HFFc6 (cell line): ENCODE measurements around the gene RBKS. TPM values are rescaled to one million over a fixed set of nuclear protein-coding genes. Genes with fewer than 3 reads are reported as not detected.
"Not testable (repeated sequence)": the region's sequence is repeated elsewhere in the genome, so short reads cannot be mapped to it uniquely, and the experiment has no call there.

Source experiments
- DNase-seq: peaks from one replicate; pipeline ENCODE4 v3.0.0-alpha.2; 2018
- H3K27ac Mint-ChIP-seq: 2 replicates; pipeline ENCODE4 v1.8.0; 2020; ENCODE audit warnings: mild to moderate bottlenecking, mixed read lengths
- H3K27me3 Mint-ChIP-seq: 2 replicates; pipeline ENCODE4 v1.8.0; 2021; ENCODE audit warnings: mild to moderate bottlenecking, moderate library complexity, mixed read lengths; ENCODE audit not compliant: insufficient read depth
- H3K36me3 Mint-ChIP-seq: 2 replicates; pipeline ENCODE4 v1.8.0; 2021; ENCODE audit warnings: low read depth, mixed read lengths
- H3K4me1 Mint-ChIP-seq: 2 replicates; pipeline ENCODE4 v1.8.0; 2020; ENCODE audit warnings: low read depth, mixed read lengths
- H3K4me3 Mint-ChIP-seq: 2 replicates; pipeline ENCODE4 v1.8.0; 2020; ENCODE audit warnings: mild to moderate bottlenecking, moderate library complexity, mixed read lengths
- H3K9me3 Mint-ChIP-seq: 2 replicates; pipeline ENCODE4 v1.8.0; 2020; ENCODE audit warnings: mild to moderate bottlenecking, mixed read lengths
- CTCF ChIP-seq: fragments of 200-600 bp; sonication (generic); IDR thresholded peaks from 2 replicates; pipeline ENCODE4 v1.5.0; 2021; ENCODE audit warnings: antibody characterized with exemption, mild to moderate bottlenecking
- total RNA-seq, 6 experiments: library from RNA; stranded (reverse); fragmentation: NEBNext Ultra II Directional; extraction: Animal tissue kit (Norgen Biotek cat#: 25700); gene quantifications; 2 replicates in 1 of 6; 3 replicates in 5 of 6; pipeline ENCODE4 v1.2.3, GENCODE V29; 2021

The RBKS gene
- total RNA-seq, 6 experiments from 2014 or later: 1.8 to 3.1 (median 2.7) TPM

- peaks cover 16% of the 10 kb centered on the region for H3K9me3 Mint-ChIP-seq
- peak overlapping the region; percentile 3; the same call in 1 of the 2 replicates for H3K4me3 Mint-ChIP-seq
- DNase-seq: no peak
- H3K4me1 Mint-ChIP-seq: peaks cover 75% of the 10 kb centered on the region
- peaks cover 2% of the 10 kb centered on the region; the same call in 1 of the 2 replicates for H3K27me3 Mint-ChIP-seq
- peak overlapping the region; percentile 80 for H3K27ac Mint-ChIP-seq
- peaks cover 27% of the 10 kb centered on the region for H3K36me3 Mint-ChIP-seq
- no peak for TF ChIP-seq CTCF
Measured at GRCh38 chr2:27885234-27885633, 5.0 kb downstream of the RBKS start.

GRCh38 chr2:27884601-27885000 lies 5.6 kb downstream of the RBKS start:
- Mint-ChIP-seq H3K27ac (peak overlapping the region; percentile 80), H3K36me3 (peaks cover 30% of the 10 kb centered on the region), H3K9me3 (peaks cover 22% of the 10 kb centered on the region), H3K4me1 (peaks cover 70% of the 10 kb centered on the region), H3K27me3 (no peaks in the 10 kb centered on the region), H3K4me3 (no peak overlapping the region)
- TF ChIP-seq CTCF: no peak
- DNase-seq: no peak

- not testable (repeated sequence) for H3K4me3 Mint-ChIP-seq, H3K27ac Mint-ChIP-seq, H3K27me3 Mint-ChIP-seq, DNase-seq
- Mint-ChIP-seq H3K4me1 (peaks cover 49% of the 10 kb centered on the region), H3K36me3 (peaks cover 37% of the 10 kb centered on the region), H3K9me3 (peaks cover 32% of the 10 kb centered on the region)
Measured at GRCh38 chr2:27882584-27882922, 7.6 kb downstream of the RBKS start.

- peaks cover 32% of the 10 kb centered on the region for H3K9me3 Mint-ChIP-seq
- DNase-seq: peak; percentile 24
- H3K4me1 Mint-ChIP-seq: peaks cover 44% of the 10 kb centered on the region
- not testable (repeated sequence) for H3K27ac Mint-ChIP-seq, H3K27me3 Mint-ChIP-seq, H3K4me3 Mint-ChIP-seq
- peaks cover 42% of the 10 kb centered on the region for H3K36me3 Mint-ChIP-seq
Measured at GRCh38 chr2:27881815-27882583, 8.2 kb downstream of the RBKS start.

GRCh38 chr2:27878825-27879224 lies 11.4 kb downstream of the RBKS start:
- Mint-ChIP-seq H3K4me3 (no peak overlapping the region), H3K27ac (no peak overlapping the region), H3K27me3 (no peaks in the 10 kb centered on the region), H3K9me3 (peaks cover 42% of the 10 kb centered on the region), H3K36me3 (peaks cover 49% of the 10 kb centered on the region), H3K4me1 (peaks cover 19% of the 10 kb centered on the region)
- no peak for DNase-seq
- TF ChIP-seq CTCF: no peak

GRCh38 chr2:27875089-27875881 lies 14.9 kb downstream of the RBKS start:
- Mint-ChIP-seq H3K4me1 (peaks cover 9% of the 10 kb centered on the region), H3K27ac (no peak overlapping the region), H3K36me3 (peaks cover 28% of the 10 kb centered on the region), H3K4me3 (no peak overlapping the region), H3K9me3 (peaks cover 26% of the 10 kb centered on the region), H3K27me3 (no peaks in the 10 kb centered on the region)
- no peak for TF ChIP-seq CTCF
- DNase-seq: no peak
